Neuronal stem cell (in vitro differentiated cells): Measurements from ENCODE around the gene NAA60.

Experiments
- DNase-seq: peaks from one replicate; pipeline ENCODE4 v3.0.0-alpha.2; 2013; ENCODE audit warnings: low spot score
- H2AFZ ChIP-seq: one replicate; pipeline ENCODE4 v1.6.1; 2013; ENCODE audit warnings: mild to moderate bottlenecking, low read length, inconsistent platforms
- H2AK5ac ChIP-seq: 2 replicates; pipeline ENCODE4 v1.6.1; 2013; ENCODE audit warnings: low read depth, mild to moderate bottlenecking, inconsistent platforms, low read length, moderate library complexity, mixed read lengths
- H2BK120ac ChIP-seq: 2 replicates; pipeline ENCODE4 v1.6.1; 2013; ENCODE audit warnings: low read depth, mild to moderate bottlenecking, inconsistent platforms, low read length, moderate library complexity, mixed read lengths
- H2BK12ac ChIP-seq: one replicate; pipeline ENCODE4 v1.6.1; 2013; ENCODE audit warnings: low read length, inconsistent platforms
- H2BK15ac ChIP-seq: 2 replicates; pipeline ENCODE4 v1.6.1; 2013; ENCODE audit warnings: mild to moderate bottlenecking, low read length, inconsistent platforms, mixed read lengths
- H2BK5ac ChIP-seq: one replicate; pipeline ENCODE4 v1.6.1; 2013; ENCODE audit warnings: inconsistent platforms, mild to moderate bottlenecking, low read length, moderate library complexity
- H3K14ac ChIP-seq: one replicate; pipeline ENCODE4 v1.6.1; 2013; ENCODE audit warnings: low read length, inconsistent platforms
- H3K18ac ChIP-seq: 2 replicates; pipeline ENCODE4 v1.6.1; 2013; ENCODE audit warnings: low read length, inconsistent platforms
- H3K23ac ChIP-seq: 2 replicates; pipeline ENCODE4 v1.6.1; 2013; ENCODE audit warnings: low read depth, mild to moderate bottlenecking, mixed read lengths, low read length, inconsistent platforms; ENCODE audit not compliant: poor library complexity
- H3K27ac ChIP-seq: replicated peaks from 3 replicates; pipeline ENCODE4 v1.5.1; 2013; ENCODE audit warnings: low read length, inconsistent platforms
- H3K27me3 ChIP-seq, 3 experiments: 2 replicates each; pipeline ENCODE4 v1.6.1; 2013; ENCODE audit warnings: low read length in 3 of 3, mild to moderate bottlenecking in 2 of 3, inconsistent platforms in 1 of 3, low read depth in 1 of 3, mixed read lengths in 1 of 3, moderate library complexity in 1 of 3; ENCODE audit not compliant: control insufficient read depth in 3 of 3, insufficient read depth in 3 of 3
- H3K36me3 ChIP-seq, 2 donors: replicated peaks in 1 of 2; 2 replicates each; pipeline ENCODE4 v1.6.1; 2013; ENCODE audit warnings: low read length in 2 of 2; ENCODE audit not compliant: control insufficient read depth in 2 of 2, insufficient read depth in 2 of 2
- H3K4ac ChIP-seq: 2 replicates; pipeline ENCODE4 v1.6.1; 2013; ENCODE audit warnings: inconsistent platforms, mild to moderate bottlenecking, low read length, moderate library complexity
- H3K4me1 ChIP-seq, 2 donors: 1 replicate in 1 of 2; 2 replicates in 1 of 2; pipeline ENCODE4 v1.6.1; 2013; ENCODE audit warnings: low read length in 2 of 2, low read depth in 1 of 2; ENCODE audit not compliant: control insufficient read depth in 2 of 2, insufficient read depth in 1 of 2
- H3K4me2 ChIP-seq: one replicate; pipeline ENCODE4 v1.6.1; 2013; ENCODE audit warnings: mild to moderate bottlenecking, low read length, inconsistent platforms; ENCODE audit not compliant: insufficient read depth, poor library complexity, severe bottlenecking
- H3K4me3 ChIP-seq, 2 donors: 2 replicates each; pipeline ENCODE4 v1.5.1; 2013; ENCODE audit warnings: low read length in 2 of 2, mild to moderate bottlenecking in 2 of 2, inconsistent platforms in 1 of 2, moderate library complexity in 1 of 2
- H3K79me1 ChIP-seq: one replicate; pipeline ENCODE4 v1.6.1; 2013; ENCODE audit warnings: low read depth, mild to moderate bottlenecking, inconsistent platforms, low read length, moderate library complexity
- H3K9ac ChIP-seq: one replicate; pipeline ENCODE4 v1.6.1; 2013; ENCODE audit warnings: mild to moderate bottlenecking, low read depth, low read length, inconsistent platforms; ENCODE audit not compliant: poor library complexity
- H3K9me3 ChIP-seq, 2 donors: replicated peaks in 1 of 2; 2 replicates each; pipeline versions ENCODE3 to v1.6.1; 2013; ENCODE audit warnings: low read length in 2 of 2, mild to moderate bottlenecking in 2 of 2, inconsistent platforms in 1 of 2, low read depth in 1 of 2, mixed read lengths in 1 of 2, moderate library complexity in 1 of 2; ENCODE audit not compliant: control insufficient read depth in 2 of 2, insufficient read depth in 1 of 2
- H4K8ac ChIP-seq: one replicate; pipeline ENCODE4 v1.6.1; 2013; ENCODE audit warnings: low read depth, mild to moderate bottlenecking, inconsistent platforms, low read length, moderate library complexity
- H4K91ac ChIP-seq: one replicate; pipeline ENCODE4 v1.6.1; 2013; ENCODE audit warnings: low read length, low read depth, mild to moderate bottlenecking, inconsistent platforms; ENCODE audit not compliant: poor library complexity
- WGBS, 2 donors: extraction: QIAGEN DNeasy Blood & Tissue Kit; methylation state at CpG; one replicate each; pipeline ENCODE4 v1.1.7; 2013; ENCODE audit warnings: missing lambda C conversion rate in 2 of 2, mixed read lengths in 1 of 2; ENCODE audit not compliant: insufficient read length in 2 of 2, insufficient replicate concordance in 1 of 2; ENCODE audit errors: extremely low coverage in 2 of 2; 5-methylcytosine and 5-hydroxymethylcytosine counted together

Gene NAA60

GRCh38 chr16:3454631-3455147, 11.2 kb downstream of the NAA60 start:
- Histone ChIP-seq H3K4ac (no peak overlapping the region), H3K4me1 (peaks cover 8 to 15% of the 10 kb centered on the region in 2 donors), H2BK15ac (no peak overlapping the region), H3K4me3 (no peak overlapping the region), H3K23ac (no peak overlapping the region), H3K9ac (no peak overlapping the region), H3K9me3 (no peaks in the 10 kb centered on the region), H3K4me2 (no peak overlapping the region), H4K91ac (no peak overlapping the region), H3K36me3 (peaks cover 0 to 18% of the 10 kb centered on the region in 2 donors), H3K27ac (no peak overlapping the region), H2BK5ac (no peak overlapping the region), H3K27me3 (no peaks in the 10 kb centered on the region), H3K14ac (no peak overlapping the region), H2BK12ac (no peak overlapping the region), H2BK120ac (no peak overlapping the region), H3K79me1 (peaks cover 2% of the 10 kb centered on the region), H2AFZ (no peak overlapping the region), H3K18ac (no peak overlapping the region), H4K8ac (no peak overlapping the region), H2AK5ac (no peak overlapping the region)
- WGBS, 2 donors: no CpG with 5 or more reads among the region's 10 CpGs
- DNase-seq: no peak

- H3K79me1 ChIP-seq: peaks cover 4% of the 10 kb centered on the region
- H2BK120ac ChIP-seq: no peak overlapping the region
- no peak overlapping the region for H2BK12ac ChIP-seq
- H2BK5ac ChIP-seq: peak overlapping the region; percentile 88
- H4K8ac ChIP-seq: no peak overlapping the region
- H3K18ac ChIP-seq: peak overlapping the region; percentile 98
- H2AK5ac ChIP-seq: peak overlapping the region; percentile 1
- peak overlapping the region; percentile 80 for H3K4me2 ChIP-seq
- H3K4me3 ChIP-seq: peak overlapping the region; percentile 77 to 92
- peak overlapping the region; percentile 99 for H3K9ac ChIP-seq
- H3K23ac ChIP-seq: peak overlapping the region; percentile 80
- no peak overlapping the region for H3K4ac ChIP-seq
- peak overlapping the region; percentile 25 for H3K14ac ChIP-seq
- H2AFZ ChIP-seq: peak overlapping the region; percentile 99
- H4K91ac ChIP-seq: no peak overlapping the region
- H3K9me3 ChIP-seq: no peaks in the 10 kb centered on the region
- peaks cover 0 to 12% of the 10 kb centered on the region in 2 donors for H3K36me3 ChIP-seq
- no CpG with 5 or more reads among the region's 83 CpGs for WGBS, 2 donors
- H2BK15ac ChIP-seq: no peak overlapping the region
- peaks cover 17 to 21% of the 10 kb centered on the region in 2 donors for H3K4me1 ChIP-seq
- H3K27me3 ChIP-seq: no peaks in the 10 kb centered on the region
- peak; percentile 93 for DNase-seq
- peak overlapping the region; percentile 95 for H3K27ac ChIP-seq
Measured at GRCh38 chr16:3457434-3458252, 14.2 kb downstream of the NAA60 start.

GRCh38 chr16:3458278-3458851, 14.9 kb downstream of the NAA60 start:
- peak overlapping the region; percentile 77 to 92 for H3K4me3 ChIP-seq
- no peak overlapping the region for H2BK120ac ChIP-seq
- H2AK5ac ChIP-seq: peak overlapping the region; percentile 95
- H4K8ac ChIP-seq: no peak overlapping the region
- H3K9ac ChIP-seq: peak overlapping the region; percentile 99
- no peak overlapping the region for H2BK12ac ChIP-seq
- H2BK5ac ChIP-seq: peak overlapping the region; percentile 88
- H3K23ac ChIP-seq: peak overlapping the region; percentile 96
- peak overlapping the region; percentile 88 for H3K27ac ChIP-seq
- H3K14ac ChIP-seq: peak overlapping the region; percentile 85
- H2BK15ac ChIP-seq: peak overlapping the region; percentile 46
- H3K4ac ChIP-seq: no peak overlapping the region
- WGBS, 2 donors: no CpG with 5 or more reads among the region's 47 CpGs
- no peaks in the 10 kb centered on the region for H3K27me3 ChIP-seq
- peaks cover 4% of the 10 kb centered on the region for H3K79me1 ChIP-seq
- H3K18ac ChIP-seq: peak overlapping the region; percentile 99
- peak; percentile 59 for DNase-seq
- H4K91ac ChIP-seq: no peak overlapping the region
- peak overlapping the region; percentile 80 for H3K4me2 ChIP-seq
- H2AFZ ChIP-seq: peak overlapping the region; percentile 99
- H3K9me3 ChIP-seq: no peaks in the 10 kb centered on the region
- peaks cover 17 to 21% of the 10 kb centered on the region in 2 donors for H3K4me1 ChIP-seq
- H3K36me3 ChIP-seq: peaks cover 0 to 13% of the 10 kb centered on the region in 2 donors

- no CpG with 5 or more reads among the region's 10 CpGs for WGBS, 2 donors
- H2BK12ac ChIP-seq: no peak overlapping the region
- H2BK120ac ChIP-seq: no peak overlapping the region
- peaks cover 17 to 21% of the 10 kb centered on the region in 2 donors for H3K4me1 ChIP-seq
- peak overlapping the region; percentile 99 for H2AFZ ChIP-seq
- peaks cover 0 to 2% of the 10 kb centered on the region in 2 donors for H3K9me3 ChIP-seq
- peak overlapping the region; percentile 99 for H3K18ac ChIP-seq
- no peak for DNase-seq
- H4K8ac ChIP-seq: no peak overlapping the region
- H3K27ac ChIP-seq: peak overlapping the region; percentile 88
- peak overlapping the region; percentile 80 for H3K4me2 ChIP-seq
- H2BK5ac ChIP-seq: no peak overlapping the region
- H3K4ac ChIP-seq: no peak overlapping the region
- peak overlapping the region; percentile 77 to 92 for H3K4me3 ChIP-seq
- H2BK15ac ChIP-seq: no peak overlapping the region
- H3K23ac ChIP-seq: no peak overlapping the region
- peaks cover 0 to 13% of the 10 kb centered on the region in 2 donors for H3K36me3 ChIP-seq
- no peak overlapping the region for H4K91ac ChIP-seq
- H3K14ac ChIP-seq: no peak overlapping the region
- peak overlapping the region; percentile 95 for H2AK5ac ChIP-seq
- no peak overlapping the region for H3K9ac ChIP-seq
- no peaks in the 10 kb centered on the region for H3K27me3 ChIP-seq
- H3K79me1 ChIP-seq: peaks cover 4% of the 10 kb centered on the region
Measured at GRCh38 chr16:3458852-3459361, 15.4 kb downstream of the NAA60 start.
